ENCODE measurements around the gene CYP17A1.
"Not testable (repeated sequence)": the region's sequence is repeated elsewhere in the genome, so short reads cannot be mapped to it uniquely, and the experiment has no call there.

The CYP17A1 gene, protein sequence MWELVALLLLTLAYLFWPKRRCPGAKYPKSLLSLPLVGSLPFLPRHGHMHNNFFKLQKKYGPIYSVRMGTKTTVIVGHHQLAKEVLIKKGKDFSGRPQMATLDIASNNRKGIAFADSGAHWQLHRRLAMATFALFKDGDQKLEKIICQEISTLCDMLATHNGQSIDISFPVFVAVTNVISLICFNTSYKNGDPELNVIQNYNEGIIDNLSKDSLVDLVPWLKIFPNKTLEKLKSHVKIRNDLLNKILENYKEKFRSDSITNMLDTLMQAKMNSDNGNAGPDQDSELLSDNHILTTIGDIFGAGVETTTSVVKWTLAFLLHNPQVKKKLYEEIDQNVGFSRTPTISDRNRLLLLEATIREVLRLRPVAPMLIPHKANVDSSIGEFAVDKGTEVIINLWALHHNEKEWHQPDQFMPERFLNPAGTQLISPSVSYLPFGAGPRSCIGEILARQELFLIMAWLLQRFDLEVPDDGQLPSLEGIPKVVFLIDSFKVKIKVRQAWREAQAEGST

DNA sequence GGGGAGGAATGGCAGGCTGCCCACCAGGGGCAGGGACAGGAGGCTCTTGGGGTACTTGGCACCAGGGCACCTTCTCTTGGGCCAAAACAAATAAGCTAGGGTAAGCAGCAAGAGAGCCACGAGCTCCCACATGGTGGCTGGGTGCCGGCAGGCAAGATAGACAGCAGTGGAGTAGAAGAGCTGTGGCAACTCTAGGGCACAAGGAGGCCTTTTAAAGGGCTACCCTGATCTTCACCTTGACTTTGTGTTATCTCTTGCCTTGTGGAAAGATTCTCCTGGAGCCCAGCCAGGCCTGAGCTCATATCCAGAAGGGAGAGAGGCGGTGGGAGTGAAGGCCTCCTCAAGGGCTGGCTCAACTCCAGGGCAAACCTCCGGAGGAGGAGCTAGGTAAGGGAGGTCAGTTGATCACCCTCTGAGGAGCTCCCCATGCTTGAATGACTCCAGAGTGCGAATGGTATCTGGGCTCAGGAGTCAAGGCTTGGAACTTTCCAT lies at the start of gene CYP17A1:
CYP17A1 (minus strand) TSS at position 184 of the 492 bp plus-strand sequence; CDS start at position 132, 52 bp downstream.
- no peak for DNase-seq

DNA sequence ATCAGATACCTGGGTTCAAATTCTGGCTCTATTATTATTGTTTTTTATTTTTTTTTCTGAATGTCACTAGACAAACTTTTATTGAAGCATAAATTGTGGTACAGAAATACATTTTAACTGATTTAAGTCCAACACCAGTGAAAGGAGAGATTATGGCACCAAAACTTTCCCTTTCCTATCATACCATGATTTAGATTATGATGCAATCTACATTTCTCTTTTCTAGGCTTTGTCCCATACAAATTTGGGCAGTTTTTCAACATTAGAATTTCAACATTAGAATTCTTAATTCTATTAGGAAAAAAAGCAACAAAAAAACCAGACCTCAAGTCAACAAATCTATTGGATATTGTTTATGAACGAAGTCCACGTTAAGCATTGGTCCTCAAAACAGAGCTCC lies 43.0 kb upstream of the CYP17A1 start:
- no peak for DNase-seq

DNA sequence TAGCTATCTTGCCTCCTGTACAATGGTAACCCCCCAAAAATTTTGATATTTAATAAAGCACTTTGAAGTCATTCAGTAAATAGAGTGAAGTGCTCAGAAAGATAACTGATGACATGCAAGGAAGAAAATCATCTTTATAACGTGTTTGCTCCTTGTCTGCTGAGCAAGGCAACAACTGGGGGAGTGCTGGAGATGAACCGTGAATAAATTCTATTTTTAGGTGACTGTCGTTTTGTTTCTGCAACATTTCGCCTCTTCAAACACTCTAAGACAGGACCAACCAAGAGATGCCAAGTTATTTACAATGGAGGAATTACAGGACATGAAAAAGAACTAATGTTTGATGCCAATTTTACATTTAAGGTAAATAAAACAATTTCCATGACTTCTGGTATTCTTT lies 41.4 kb upstream of the CYP17A1 start:
- no peak for DNase-seq

DNA sequence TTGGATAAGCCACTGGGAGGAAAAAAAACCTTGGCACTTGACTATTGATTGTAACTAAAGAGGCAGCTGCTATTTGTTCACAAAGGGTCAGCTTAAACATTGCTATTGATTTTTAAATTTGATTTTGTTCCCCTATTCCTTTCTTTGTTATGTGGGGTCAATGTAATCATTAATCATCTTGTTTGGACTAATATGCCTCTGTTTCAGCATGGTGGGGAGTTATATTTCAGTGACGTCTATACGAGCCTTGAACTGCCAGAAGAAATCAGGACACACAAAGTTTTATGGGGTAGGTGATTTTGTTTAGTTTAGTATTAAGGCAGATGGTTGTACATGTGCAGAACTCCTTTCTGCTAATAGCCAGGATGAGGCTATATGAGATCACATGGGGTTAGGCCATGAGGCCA lies 39.5 kb upstream of the CYP17A1 start:
- no peak for DNase-seq

DNA sequence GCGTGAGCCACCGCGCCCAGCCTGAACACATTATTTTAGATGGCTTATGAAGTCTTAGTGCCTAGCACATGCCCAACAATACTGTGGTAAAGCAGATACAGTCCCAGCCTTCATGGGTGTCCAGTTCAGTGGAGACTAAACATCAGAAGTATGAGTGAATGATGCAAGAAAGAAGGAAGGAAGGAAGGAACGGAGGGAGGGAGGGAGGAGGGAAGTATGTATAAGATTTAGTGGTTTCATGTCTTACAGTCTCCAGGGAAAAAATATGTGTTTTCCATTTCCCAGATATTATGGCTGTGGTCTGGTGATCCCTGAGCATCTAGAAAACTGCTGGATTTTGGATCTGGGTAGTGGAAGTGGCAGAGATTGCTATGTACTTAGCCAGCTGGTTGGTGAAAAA lies 35.0 kb upstream of the CYP17A1 start:
- DNase-seq: no peak

DNA sequence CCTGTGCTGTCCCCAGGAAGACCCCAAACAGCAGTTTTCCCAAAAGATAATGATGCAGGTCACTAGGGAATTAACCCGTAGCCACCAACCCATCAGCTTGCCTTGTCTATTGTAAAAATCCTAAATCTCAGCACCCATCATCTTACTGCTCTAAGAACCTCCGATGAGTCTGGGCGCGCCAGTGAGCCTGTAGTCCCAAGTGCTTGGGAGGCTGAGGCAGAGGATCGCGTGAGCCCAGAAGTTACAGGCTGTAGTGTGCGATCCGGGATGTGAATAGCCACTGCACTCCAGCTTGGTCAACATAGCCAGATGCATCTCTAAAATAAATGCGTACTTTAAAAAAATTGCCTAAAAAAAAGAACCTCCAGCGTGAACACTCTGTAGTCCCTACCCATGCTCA lies 33.0 kb upstream of the CYP17A1 start:
- DNase-seq: no peak

DNA sequence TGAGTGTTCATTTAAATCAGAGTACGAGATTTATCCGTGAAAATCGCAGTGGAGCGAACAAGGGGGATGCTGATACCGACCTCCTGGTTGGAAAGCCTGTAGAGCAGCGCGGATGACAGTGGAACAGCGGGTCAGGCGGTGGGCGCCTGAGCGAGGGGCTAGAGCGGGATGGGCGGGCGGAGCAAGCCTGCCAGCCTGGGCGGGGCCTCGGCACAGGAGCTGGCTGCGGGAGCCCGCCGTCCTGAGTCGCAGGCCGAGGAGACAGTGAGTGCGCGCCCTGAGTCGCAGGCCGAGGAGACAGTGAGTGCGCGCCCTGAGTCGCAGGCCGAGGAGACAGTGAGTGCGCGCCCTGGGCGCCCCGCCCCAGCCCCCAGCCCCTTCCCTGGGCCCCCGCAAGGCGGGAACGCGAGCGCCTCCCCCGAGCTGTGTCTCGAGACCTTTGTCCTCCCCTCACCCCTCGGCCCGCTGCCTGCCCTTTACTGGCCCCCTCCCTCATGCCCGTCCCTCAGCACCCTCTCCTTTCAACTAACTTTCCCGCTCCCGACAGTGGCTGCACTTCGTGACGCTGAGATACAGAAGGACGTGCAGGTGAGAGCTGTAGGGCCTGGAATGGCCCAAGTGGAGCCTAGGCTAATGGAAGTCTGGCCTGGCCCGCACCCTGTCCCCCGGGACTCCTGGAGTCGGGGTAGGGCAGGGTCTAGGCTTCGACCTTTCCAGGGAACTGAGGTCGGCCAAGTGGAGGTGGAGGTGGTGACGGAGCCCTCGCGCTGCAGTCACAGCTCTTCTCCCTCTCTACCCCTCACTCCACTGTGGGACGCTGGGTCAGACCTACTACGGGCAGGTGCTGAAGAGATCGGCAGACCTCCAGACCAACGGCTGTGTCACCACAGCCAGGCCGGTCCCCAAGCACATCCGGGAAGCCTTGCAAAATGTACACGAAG lies 32.3 kb upstream of the CYP17A1 start, which contains the start of gene AS3MT:
AS3MT (plus strand) TSS at position 213 of the 941 bp plus-strand sequence; CDS start at position 336, 123 bp downstream.
- no peak for DNase-seq

DNA sequence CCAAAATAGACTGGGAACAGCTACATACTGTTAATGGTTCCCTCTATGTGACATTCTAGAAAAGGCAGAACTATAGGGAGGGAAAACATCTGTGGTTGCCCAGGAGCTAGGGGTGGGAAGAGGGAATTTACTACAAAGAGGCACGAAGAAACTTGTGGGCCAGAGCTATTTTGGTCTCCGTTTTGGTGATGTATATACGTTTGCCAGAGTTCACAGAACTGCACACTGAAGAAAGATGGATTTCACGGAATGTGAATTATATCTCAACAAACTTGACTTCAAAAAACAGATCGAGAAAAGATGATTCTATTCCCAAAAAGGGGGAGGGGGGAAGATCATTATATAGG lies 31.7 kb upstream of the CYP17A1 start:
- DNase-seq: no peak

DNA sequence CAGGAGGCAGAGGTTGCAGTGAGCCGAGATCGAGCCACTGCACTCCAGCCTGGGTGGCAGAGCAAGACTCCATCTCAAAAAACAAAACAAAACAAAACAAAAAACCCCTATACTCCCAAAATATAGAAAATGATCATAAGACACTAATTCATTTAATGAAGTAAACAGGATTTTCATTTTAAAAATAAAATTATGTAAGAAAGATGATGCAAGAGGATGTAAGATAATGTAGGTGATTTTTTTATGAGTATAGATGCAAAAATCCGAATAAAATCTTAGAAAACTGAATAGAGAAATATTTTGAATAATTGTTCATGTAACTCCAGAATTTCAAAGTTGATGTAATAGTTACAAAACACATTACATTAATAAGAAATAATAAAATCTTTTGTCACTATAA lies 28.4 kb upstream of the CYP17A1 start:
- DNase-seq: no peak

DNA sequence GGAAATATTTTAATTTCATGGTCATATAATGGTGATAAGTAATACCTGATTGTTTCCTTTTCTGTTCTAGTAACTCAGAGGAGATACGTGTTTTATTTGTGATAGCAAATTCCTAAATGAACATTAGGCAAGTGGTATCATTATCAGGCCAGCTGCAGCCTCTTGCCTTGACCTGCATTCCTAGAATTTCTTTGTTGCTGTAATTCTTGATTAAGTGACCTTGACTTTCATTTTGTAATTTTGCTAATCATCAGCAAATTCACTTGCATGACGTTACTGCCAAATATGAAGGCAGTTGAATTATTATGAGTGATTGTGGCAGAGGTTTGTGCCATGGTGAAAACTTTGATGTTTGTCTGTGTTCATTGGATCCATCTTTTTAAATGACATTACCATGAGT lies 26.4 kb upstream of the CYP17A1 start:
- DNase-seq: no peak

DNA sequence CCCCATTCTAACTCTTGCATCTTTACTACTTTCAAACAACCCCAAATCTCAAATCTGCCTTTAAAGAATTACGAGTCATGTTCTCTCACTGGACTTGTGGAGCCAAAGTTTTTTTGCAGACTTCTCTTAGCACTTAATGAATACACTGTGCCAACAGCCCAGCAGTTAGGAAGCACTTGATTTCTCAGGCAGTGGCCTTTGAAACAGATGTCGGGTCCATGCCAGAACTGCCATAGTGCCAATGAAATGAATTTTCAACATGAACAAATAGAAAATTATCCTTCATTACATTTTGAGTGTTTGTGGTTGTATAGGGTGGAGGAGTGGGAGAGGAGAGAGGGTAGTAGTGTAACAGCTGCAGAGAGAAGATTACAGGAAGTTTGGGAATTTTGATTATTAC lies 22.7 kb upstream of the CYP17A1 start:
- DNase-seq: no peak

DNA sequence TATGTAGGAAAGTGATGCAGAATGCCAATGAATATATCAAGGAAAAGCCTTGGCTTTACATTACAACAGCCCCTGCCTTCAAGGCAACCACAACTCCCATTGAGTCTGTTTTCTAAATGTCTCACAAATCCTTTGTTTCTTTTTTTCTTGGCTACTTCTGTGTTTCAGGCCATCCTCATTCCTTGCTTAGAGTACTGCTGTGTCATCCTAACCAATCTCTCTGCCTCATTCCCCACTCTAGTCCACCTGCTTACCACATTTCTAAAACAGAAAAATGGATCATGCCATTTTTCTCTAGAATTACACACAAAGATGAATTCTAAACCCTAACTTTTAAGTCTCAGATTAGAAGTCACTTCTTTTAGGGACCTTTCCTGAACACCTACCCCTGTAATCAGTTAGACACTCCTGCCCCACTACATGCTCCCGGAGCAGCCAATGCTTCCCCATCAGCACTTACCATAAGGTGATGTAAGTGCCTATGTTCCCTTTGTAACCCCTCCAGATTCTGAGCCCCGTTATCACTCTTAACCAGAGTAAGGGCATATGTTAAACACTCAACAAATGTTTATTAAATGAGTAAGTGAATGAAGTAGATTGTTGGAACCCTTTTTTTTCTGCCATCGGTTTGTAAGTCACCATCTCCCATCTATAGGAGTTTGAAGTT lies 19.7 kb upstream of the CYP17A1 start:
- no peak for DNase-seq

DNA sequence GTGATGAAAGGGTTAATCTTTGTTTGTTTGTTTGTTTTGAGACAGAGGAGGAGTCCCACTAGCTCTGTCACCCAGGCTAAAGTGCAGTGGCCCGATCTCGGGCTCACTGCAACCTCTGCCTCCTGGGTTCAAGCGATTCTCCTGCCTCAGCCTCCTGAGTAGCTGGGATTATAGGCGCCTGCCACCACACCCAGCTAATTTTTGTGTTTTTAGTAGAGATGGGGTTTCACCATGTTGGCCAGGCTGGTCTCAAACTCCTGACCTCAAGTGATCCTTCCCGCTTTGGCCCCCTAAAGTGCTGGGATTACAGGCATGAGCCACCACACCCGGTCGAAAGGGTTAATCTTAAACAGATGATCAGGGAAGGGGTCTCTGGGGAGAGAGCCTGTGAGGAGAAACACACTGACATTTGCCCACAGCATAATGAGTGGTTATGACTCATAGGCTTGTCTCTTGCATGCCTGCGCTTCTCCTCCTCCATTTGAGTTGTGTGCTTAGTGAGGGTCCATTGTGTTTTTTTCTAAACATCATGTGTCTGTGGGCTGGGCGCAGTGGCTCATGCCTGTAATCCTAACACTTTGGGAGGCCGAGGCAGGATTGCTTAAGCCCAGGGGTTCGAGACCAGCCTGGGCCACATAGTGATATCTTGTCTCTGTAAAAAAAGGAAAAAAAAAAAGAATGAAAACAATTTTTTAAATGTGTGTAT lies 18.7 kb upstream of the CYP17A1 start:
- not testable (repeated sequence) for DNase-seq

DNA sequence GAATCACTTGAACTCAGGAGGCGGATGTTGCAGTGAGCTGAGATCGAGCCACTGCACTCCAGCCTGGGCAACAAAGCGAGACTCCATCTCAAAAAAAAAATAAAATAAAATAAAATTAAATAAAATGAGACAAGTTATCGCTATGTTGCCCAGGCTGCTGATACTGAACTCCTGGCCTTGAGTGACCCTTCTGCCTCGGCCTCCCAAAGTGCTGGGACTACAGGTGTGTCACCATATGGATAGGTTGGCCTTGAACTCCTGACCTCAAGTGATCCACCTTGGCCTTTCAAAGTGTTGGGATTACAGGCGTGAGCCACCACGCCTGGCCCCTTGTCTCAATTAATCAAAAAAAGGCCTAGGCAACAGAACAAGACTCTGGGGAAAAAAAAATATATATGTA lies 16.0 kb upstream of the CYP17A1 start:
- DNase-seq: not testable (repeated sequence)

DNA sequence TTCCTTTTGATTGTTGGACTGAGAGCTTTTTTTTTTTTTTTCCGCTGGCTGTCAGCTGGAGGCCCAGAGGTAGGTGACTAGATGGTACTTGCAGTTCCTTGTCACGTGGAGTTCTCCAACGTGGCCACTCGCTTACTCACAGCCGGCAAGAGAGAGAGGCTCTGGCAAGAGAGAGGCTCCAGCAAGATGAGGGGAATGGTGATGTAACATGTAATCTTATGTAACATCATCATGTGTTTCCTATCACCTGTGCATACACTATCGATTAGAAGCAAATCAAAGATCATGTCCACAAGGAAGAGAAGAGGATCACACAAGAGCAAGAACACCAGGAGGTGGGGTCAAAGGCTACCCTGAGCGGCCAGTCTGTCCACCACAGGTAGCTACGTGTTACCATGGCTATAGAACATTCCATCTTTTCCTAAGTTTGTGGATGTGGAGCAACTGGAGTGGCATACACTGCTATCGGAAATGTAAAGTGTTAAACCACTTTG lies 12.9 kb upstream of the CYP17A1 start:
- DNase-seq: no peak

DNA sequence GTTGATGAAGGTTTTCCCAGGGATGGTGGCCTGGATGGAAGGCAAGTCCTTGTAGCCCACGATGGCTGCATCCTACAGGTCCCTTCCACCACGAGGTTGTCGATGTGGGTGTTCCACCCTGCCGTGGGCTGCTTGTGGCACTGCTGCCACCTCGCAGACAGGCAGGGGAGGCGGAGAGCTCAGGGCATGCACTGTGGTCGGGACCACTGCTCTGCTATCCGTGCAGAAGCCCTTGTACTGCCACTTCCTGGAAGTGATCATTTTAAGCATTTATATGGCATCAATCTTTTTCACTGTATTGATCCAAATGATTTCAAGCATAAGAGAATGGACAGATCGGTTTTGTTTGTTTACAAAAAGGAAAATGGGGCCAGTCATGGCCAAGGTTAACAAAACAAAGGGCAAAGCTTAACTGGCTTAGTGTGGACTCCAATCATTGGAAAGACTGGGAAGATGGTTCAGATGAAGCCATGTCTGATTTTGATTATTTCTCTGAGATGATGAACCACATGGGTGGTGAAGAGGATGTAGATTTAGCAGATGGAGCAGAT lies 8.2 kb upstream of the CYP17A1 start:
- DNase-seq: no peak

DNA sequence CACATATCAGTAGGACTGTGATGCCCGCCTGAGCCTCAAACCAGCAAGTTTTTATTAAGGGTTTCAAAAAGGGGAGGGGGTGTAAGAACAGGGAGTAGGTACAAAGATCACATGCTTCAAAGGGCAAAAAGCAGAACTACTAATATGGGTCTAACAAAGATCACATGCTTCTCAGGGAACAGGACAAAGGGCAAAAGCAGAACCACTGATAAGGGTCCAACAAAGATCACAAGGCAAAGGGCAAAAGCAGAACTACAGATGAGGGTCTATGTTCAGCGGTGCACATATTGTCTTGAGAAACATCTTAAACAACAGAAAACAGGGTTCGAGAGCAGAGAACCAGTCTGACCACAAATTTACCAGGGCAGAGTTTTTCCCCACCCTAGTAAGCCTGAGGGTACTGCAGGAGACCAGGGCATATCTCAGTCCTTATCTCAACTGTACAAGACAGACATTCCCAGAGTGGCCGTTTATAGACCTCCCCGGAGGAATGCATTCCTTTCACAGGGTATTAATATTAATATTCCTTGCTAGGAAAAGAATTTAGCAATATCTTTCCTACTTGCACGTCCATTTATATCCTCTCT lies 7.1 kb upstream of the CYP17A1 start:
- not testable (repeated sequence) for DNase-seq

DNA sequence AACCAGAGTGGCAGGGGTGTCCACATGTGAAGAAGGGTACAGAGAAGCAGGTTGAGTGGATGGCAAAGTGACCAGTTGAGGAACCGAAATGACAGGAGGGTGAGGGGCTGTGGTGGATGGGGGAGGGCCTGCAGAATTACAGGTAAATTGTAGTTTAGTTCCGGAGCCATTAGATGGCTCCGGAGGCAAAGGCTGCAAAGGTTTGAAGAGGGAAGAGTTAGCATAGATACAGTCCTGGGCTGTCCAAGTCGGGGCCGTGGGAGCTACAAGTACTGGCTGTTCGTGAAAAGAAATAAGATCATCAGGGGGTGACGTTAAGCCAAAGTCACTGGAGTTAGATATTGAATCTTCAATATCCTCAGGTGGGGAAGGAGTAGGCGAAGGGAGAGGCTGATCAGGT lies 5.9 kb upstream of the CYP17A1 start:
- not testable (repeated sequence) for DNase-seq

DNA sequence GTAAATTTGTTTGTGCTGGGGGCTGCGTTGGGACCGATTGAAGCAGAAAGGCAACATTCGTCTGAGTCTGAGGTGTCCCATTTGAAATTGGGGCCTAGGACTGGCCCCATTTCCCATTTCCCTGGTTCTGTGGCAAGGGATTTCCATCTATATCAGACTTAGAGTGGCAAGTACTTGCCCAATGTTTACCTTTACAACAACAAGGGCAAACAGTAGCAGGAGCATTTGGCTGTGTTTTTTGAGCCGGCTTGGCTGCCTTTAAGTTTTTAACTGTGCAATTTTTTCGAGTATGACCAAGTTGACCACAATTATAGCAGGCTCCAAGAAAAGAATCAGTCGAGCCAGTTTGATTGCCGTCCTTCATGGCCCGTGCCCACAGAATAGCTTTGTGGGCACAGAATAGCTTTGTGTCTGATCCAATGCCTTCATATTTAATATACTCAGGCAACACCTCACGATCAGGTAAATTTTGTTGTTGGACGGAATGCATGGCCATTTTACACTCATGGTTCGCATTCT lies 4.7 kb upstream of the CYP17A1 start:
- no peak for DNase-seq

DNA sequence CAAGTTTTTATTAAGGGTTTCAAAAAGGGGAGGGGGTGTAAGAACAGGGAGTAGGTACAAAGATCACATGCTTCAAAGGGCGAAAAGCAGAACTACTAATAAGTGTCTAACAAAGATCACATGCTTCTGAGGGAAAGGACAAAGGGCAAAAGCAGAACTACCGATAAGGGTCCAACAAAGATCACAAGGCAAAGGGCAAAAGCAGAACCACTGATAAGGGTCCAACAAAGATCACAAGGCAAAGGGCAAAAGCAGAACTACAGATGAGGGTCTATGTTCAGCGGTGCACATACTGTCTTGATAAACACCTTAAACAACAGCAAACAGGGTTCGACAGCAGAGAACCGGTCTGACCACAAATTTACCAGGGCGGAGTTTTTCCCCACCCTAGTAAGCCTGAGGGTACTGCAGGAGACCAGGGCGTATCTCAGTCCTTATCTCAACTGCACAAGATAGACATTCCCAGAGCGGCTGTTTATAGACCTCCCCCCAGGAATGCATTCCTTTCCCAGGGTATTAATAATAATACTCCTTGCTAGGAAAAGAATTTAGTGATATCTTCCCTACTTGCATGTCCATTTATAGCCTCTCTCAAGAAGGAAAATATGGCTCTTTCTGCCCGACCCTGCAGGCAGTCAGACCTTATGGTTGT lies 1.2 kb upstream of the CYP17A1 start:
- DNase-seq: not testable (repeated sequence)

All from stimulated activated naive CD4-positive, alpha-beta T cell treated with Interleukin-2 at 50 U/mL for 16 hours (primary cell).